Stimulated activated CD8-positive, alpha-beta memory T cell treated with anti-CD3 and anti-CD28 coated beads, Interleukin-15, amount 100 ng/mL, for 24 hours (primary cell): ENCODE measurements around the gene BAMBI.
"Not testable (repeated sequence)": the region's sequence is repeated elsewhere in the genome, so short reads cannot be mapped to it uniquely, and the experiment has no call there.

Experiments used
- DNase-seq: peaks from one replicate; pipeline ENCODE4 v3.0.0-alpha.2; 2020; ENCODE audit warnings: low read depth

Gene BAMBI, protein sequence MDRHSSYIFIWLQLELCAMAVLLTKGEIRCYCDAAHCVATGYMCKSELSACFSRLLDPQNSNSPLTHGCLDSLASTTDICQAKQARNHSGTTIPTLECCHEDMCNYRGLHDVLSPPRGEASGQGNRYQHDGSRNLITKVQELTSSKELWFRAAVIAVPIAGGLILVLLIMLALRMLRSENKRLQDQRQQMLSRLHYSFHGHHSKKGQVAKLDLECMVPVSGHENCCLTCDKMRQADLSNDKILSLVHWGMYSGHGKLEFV

GRCh38 chr10:28676968-28677887 is at the start of gene BAMBI:
TSS of gene BAMBI (plus strand) at chr10:28677521. CDS start at chr10:28677898, 377 bp downstream.
- DNase-seq: peak; percentile 79

DNA sequence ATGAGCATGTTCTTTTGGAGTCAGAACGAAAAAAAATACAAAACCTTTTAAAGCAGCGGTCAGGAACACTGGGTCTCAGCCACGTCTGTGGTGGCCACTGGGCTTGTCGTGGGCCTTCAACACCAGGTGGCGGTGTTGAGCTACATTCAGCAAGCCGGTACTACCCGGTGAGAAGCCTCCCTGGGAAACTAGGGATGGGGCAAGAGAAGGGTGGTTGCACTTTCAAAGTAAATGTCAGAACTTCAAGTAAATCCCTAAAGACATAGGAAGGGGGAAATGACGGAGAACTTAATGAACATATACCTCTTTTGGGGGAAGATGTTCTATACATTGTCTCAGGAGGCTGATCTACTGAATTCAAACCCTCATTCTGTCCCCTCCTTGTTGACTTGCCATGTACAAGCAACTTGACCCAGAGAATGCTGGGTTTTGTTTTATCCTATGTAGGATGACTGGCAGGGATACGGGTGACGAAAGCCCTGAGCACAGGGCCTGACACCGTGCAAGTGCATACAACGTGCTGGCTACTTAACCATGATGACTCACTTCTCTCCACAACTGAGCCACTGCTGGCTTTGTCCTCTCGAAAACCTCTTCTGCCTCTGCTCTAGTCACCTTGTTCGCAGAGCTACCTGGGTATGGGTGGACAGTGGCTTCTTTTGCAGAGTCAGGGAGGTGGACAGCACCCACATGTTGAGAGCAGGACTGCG is 49.0 kb upstream of the BAMBI start:
- peak; percentile 21 for DNase-seq

DNA sequence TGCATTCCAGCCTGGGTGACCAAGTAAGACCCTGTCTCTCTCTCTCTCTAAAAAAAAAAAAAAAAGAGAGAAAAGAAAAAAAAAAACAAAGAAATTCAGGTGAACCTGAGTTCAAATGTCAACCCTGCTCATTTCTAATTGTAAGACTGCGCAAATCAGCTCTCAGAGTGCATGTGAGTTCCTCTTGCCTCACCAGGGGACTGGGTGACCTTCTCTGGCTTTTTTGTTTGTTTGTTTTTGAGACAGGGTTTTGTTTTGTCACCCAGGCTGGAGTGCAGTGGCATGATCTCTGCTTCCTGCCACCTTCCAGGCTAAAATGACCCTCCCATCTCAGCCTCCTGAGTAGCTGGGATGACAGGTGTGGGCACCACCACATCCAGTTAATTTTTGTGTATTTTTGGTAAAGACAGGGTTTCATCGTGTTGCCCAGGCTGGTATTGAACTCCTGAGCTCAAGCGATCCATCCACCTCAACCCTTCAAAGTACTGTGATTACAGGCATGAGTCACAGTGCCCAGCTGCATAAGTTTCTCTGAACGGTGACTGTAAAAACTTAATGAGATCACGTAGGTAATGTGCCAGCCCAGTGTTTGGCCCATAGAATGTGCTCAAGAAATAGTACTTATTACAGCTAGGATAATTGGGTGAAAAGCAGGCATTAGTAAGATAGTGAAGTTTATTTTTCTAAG is 45.3 kb upstream of the BAMBI start:
- no peak for DNase-seq

GRCh38 chr10:28632584-28632945 is 44.8 kb upstream of the BAMBI start:
- no peak for DNase-seq

DNA sequence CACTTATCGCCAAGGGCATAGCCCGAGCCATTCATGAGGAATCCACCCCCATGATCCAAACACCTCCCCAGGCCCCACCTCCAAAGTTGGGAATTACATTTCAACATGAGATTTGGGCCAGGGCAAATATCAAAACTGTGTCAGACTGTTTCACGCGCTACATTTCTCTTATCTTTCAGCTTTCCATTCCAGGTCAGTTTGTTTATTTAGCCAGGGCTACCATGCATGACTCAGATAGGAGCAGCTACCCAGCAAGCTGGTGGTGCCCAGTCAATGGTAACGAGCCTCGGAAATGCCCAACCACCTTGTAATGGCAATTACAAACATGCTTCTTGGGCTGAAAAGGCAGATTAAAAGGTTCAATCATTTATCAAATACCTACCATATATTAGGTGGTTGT is 43.6 kb upstream of the BAMBI start:
- no peak for DNase-seq

DNA sequence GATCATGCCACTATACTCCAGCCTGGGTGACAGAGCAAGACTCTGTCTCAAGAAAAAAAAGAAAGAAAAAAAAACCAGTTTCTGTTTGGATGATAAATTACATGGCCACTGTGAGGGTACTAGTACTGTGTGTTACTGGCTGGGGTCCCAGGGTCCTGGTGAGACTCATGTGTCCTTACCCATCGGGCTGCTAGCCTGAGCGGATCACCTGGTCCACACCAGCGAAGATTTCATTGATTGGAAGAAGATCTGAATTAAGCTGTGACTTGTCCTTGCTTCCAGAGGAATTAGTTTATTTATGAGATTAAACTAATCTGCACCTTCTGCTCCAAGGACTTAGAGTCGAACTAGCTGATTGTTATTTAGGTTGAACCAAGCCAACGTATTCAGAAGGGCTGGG is 40.0 kb upstream of the BAMBI start:
- DNase-seq: no peak

DNA sequence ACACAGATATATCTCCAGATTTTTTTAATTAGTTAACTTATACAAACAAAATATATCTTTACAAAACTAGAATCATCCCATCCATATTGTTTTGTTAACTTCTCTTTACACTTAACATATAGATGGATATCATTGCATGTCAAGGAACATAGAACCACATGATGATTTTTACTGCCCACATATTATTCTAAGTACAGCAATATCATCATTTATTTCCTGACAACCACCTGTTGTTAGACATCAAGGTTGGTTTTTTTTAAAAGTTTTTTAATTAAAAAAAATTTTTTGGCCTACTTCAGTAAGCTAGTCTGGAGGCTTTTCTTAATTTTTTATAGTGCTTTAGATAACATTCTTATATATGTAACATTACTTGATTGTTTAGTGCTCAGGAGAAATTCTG is 38.9 kb upstream of the BAMBI start:
- no peak for DNase-seq

DNA sequence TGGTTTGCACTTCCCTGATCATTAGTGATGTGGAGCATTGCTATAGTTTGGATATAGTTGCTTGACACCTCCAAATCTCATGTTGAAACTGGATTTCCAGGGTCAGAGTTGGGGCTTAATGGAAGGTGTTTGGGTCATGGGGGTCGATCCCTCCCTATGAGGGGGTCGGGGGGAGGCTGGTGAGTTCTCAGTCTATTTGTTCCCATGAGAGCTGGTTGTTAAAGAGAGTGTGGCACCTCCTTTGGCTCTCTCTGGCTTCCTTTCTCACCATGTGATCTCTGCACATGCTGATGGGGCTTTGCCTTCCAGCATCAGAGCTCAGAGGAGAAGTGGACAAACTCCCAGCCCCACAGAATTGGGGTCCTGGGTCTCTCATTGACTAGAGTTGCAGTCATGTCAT is 36.8 kb upstream of the BAMBI start:
- DNase-seq: no peak

GRCh38 chr10:28644647-28645046 is 32.7 kb upstream of the BAMBI start:
- no peak for DNase-seq

DNA sequence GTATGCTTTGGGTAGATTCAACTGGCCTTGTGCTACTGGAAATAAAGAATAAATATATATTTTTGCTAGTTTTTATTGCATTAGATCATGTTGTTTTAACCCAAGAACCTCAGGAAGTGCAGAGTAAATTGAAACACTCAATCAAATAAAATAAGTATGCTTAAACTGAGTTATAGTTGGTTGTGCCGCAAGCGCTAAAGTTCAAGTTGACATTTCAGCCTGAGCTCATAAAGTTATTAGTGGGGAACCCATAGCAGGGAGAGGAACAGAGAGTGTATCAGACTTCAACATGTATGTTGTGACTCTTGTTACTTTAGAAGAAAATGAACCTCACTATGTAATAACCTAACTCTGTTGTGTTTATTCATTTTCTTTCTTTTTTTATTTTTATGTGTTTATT is 25.2 kb upstream of the BAMBI start:
- DNase-seq: no peak

DNA sequence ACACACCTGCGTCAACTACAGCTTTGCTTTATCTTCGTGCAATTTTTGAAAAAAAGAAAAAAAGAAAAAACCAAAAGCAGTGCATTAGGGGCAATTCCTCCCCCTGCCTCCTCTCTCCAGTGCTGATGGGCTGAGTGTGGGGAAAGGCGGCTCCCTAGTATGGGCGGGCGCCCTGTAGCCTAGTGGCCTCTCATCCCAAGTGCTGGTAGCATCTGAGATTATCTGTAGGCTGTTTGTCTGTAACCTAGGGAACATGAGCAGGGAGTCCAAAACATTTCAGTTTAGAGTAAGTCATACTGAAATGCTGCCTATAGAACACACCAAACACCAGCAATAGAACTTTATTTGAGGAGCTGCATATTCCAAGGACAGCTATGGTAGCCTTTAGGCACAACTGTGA is 24.6 kb upstream of the BAMBI start:
- no peak for DNase-seq

GRCh38 chr10:28658824-28659223 is 18.5 kb upstream of the BAMBI start:
- DNase-seq: not testable (repeated sequence)

- DNase-seq: no peak
These were observed 16.3 kb upstream of the BAMBI start for GRCh38 chr10:28661035-28661434.

GRCh38 chr10:28663576-28664368 is 13.5 kb upstream of the BAMBI start:
- DNase-seq: peak; percentile 18

DNA sequence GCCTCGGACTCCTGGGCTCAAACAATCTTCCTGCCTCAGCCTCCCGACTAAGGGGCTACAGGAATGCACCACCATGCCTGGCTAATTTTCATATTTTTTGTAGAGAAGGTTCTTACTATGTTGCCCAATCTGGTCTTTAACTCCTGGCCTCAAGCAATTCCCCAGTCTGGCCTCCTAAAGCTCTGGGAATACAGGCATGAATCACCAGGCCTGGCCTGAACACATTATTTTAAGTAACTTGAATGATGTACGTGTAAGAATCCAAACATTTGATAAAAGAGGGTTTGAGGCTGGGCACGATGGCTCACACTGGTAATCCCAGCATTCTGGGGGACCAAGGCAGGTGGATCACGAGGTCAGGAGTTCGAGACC is 13.0 kb upstream of the BAMBI start:
- no peak for DNase-seq

DNA sequence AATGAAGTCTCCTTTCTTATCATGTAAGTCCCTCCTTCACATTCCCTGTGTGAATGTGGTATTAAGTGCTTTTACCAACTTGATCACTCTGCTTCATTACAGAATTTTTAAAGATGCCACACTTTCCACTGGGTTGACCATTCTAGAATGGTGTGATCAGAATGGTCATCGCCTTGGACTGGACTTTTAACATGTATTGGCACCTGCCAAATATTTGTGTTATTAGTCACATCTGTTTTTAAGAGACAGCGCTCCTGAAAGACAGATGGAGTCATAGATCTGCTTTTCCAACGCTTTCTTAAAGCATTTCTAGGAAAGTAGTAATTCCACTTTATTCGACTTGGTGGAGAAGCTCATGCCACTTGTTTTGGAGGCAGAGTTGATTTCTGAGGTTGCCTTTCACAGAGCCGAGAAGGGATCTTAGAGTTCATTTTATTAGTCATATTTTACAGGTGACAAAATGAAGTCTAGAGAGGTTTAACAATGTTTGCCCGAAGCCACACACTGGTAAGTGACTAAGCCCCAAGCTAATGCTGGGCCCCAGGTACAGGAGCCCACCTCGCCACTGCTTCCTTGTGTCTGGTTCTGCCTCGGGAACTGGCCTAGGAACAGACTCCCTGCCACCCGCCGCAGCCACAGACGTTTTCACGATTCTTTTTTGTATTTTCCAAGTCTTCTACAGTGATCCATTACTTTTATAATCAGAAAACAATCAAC is 10.4 kb upstream of the BAMBI start:
- no peak for DNase-seq

GRCh38 chr10:28668363-28669226 is 8.7 kb upstream of the BAMBI start:
- peak; percentile 28 for DNase-seq

- DNase-seq: no peak
These were observed 7.8 kb upstream of the BAMBI start for GRCh38 chr10:28669227-28670173.

- no peak for DNase-seq
These were observed 2.5 kb upstream of the BAMBI start for GRCh38 chr10:28674782-28675181.
